GM19397 (cell line): ENCODE measurements around the gene KLHL6.

ENCODE experiments used
- ATAC-seq: cut with Tn5 transposase; IDR thresholded peaks from one replicate; pipeline ENCODE4 v1.9.1; 2021; ENCODE audit warnings: mild to moderate bottlenecking, moderate library complexity; ENCODE audit not compliant: unreplicated experiment

KLHL6 gene, protein sequence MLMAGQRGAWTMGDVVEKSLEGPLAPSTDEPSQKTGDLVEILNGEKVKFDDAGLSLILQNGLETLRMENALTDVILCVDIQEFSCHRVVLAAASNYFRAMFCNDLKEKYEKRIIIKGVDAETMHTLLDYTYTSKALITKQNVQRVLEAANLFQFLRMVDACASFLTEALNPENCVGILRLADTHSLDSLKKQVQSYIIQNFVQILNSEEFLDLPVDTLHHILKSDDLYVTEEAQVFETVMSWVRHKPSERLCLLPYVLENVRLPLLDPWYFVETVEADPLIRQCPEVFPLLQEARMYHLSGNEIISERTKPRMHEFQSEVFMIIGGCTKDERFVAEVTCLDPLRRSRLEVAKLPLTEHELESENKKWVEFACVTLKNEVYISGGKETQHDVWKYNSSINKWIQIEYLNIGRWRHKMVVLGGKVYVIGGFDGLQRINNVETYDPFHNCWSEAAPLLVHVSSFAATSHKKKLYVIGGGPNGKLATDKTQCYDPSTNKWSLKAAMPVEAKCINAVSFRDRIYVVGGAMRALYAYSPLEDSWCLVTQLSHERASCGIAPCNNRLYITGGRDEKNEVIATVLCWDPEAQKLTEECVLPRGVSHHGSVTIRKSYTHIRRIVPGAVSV

GRCh38 chr3:183555541-183556081, at the start of gene KLHL6:
Gene KLHL6 (minus strand): TSS chr3:183555706. CDS start chr3:183555653, 53 bp downstream.
- peak; percentile 83 for ATAC-seq

DNA sequence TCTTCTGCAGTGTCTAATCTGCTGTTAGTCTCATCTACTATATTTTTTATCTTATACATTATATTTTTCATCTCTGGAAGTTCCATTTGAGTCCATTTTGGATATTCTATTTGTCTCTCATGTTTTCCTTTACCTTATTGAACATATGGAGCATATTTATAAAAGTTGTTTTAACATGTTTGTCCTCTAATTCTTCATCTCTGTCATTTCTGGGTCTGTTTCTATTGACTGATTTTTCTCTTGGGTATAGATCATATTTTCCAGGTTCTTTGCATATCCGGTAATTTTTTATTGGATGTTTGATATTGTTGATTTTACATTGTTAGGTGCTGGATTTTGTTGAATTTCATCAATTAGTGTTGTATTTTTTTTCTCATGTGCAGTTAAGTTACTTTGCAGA, 42.5 kb upstream of the KLHL6 start:
- ATAC-seq, result no peak

- no peak for ATAC-seq
These were observed 39.1 kb upstream of the KLHL6 start for GRCh38 chr3:183594636-183595035.

- ATAC-seq, result no peak
These were observed 37.3 kb upstream of the KLHL6 start for GRCh38 chr3:183592821-183593220.

DNA sequence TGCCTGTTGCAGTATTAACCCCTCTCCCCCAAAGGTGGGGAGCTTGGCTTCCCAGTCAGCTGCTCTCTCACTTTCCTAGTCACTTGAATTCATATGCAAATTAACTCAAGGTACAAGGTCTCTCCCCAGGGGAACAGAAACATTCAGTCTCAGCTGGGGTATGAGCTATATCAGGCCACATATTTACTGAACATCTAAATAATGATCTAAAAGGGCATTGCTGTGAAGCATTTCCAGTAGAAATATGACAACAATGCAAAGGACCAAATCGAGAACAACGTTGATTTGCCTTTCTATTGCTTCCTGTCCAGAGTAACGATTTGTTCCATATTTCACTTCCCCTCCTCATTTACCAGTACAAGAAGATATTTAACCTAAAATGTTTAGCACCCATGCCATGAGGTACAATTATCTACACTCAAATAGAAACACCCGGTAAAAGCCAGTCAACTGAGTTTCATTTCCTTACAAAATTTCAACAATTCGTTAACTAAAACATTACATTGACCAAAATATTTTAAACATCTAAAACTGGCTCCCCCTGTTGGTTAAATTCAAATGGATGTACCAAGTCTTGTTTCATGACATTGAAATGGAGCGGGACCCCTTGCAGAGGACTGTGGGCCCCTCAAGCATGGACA, 36.5 kb upstream of the KLHL6 start:
- peak; percentile 89 for ATAC-seq

DNA sequence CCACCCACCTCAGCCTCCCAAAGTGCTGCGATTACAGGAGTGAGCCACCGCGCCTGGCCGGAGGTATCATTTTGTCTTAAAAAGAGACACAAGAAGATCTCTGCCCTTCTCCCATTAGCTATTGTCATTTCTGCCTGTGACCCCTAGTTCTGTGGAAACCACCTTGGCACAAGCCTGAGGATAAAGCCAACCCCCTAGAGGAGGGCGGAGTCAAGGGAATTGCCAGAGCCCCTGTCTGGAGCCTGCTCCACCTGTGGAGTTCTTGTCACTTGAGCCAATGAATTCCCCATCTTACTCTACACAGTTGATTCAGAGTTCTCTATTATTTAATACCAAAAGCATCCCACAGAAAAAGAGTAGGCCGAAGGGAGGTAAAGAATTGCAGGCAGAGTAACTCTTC, 34.9 kb upstream of the KLHL6 start:
- no peak for ATAC-seq

DNA sequence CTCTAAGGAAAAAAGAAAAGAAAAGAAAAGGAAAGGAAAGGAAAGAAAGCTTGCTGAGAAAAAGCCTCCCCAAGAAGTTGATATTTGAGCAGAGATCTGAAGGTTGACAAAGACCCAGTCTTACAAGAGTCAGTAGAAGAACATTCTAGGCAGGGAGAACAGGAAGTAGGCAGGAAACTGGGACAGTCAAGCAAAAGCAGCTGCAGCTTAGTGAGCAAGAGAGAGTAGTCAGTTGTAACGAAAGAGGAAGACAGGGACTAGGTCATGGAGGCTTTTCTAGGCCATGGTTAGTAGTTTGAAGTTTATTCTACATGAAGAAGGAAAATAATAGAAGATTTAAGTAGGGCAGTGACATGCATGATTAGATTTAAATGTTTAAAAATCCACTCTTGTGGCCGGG, 31.8 kb upstream of the KLHL6 start:
- ATAC-seq, result no peak

GRCh38 chr3:183586477-183586876, 31.0 kb upstream of the KLHL6 start:
- no peak for ATAC-seq

- no peak for ATAC-seq
These were observed 29.4 kb upstream of the KLHL6 start for GRCh38 chr3:183584914-183585280.

DNA sequence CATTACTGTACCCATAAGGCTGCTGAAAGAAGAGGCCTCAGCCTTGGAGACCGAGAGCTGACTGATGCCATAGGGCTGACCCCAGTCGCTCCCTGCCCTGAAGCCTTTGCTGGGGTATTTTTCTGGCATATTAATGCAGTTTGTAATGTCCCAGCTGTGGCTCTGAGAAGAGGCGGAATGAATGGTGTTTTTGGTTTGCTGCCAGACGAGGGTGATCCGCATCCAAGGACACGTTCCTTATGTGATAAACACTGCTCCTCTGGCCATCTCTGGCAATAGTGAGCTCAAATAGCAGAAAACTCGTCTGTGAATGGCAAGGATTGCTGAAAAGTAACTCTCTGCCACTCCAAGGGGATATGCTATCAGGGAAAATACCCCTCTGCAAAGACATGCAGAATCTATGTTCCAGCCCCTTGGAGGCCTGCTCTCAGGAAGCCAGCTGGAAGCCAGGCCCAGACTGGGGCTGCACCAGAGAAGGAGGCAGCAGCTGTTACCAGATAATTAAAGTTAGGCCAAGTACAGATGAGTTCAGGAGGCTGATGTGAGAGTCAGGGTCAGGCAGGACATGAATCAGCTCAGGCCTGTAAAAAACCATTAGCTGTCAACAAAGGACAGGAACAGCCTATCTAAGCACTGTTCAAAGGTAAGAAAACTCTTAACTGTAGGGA, 28.9 kb upstream of the KLHL6 start:
- ATAC-seq, result no peak

- ATAC-seq, result no peak
These were observed 28.1 kb upstream of the KLHL6 start for GRCh38 chr3:183583331-183584245.

- no peak for ATAC-seq
These were observed 26.7 kb upstream of the KLHL6 start for GRCh38 chr3:183582161-183582560.

DNA sequence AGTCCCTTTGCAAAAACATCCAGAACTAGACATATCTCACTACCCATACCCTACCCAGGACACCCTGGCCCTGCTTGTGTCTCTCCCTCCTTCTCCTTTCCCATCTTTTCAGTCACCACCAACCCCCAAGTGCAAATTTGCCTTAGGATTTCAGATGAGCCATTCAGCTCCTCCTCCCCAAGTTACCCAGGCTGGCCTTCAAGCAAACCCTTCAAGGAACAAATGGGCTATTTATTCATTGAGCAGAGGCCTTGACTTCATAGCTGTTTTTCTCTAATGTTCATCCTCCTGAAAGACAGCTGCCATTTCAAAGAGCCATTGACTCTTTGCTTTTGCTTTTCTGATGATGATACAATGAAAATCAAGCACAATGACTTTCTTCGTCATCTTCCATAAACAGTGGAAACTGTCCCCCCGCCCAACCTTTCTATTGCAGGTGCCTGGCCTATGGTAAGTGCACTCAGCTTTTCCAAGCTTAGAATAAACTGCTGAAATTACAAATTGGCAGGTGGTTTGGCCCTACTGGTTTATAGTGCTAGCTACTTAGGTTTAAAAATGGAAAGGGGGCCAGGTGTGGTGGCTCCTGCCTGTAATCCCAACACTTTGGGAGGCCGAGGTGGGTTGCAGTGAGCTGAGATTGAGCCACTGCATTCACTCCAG, 26.1 kb upstream of the KLHL6 start:
- ATAC-seq, result no peak

GRCh38 chr3:183579967-183580900, 24.7 kb upstream of the KLHL6 start:
- no peak for ATAC-seq

- ATAC-seq, result no peak
These were observed 22.7 kb upstream of the KLHL6 start for GRCh38 chr3:183578179-183578578.

GRCh38 chr3:183577346-183577745, 21.8 kb upstream of the KLHL6 start:
- no peak for ATAC-seq

- ATAC-seq, result no peak
These were observed 21.1 kb upstream of the KLHL6 start for GRCh38 chr3:183576487-183577107.

DNA sequence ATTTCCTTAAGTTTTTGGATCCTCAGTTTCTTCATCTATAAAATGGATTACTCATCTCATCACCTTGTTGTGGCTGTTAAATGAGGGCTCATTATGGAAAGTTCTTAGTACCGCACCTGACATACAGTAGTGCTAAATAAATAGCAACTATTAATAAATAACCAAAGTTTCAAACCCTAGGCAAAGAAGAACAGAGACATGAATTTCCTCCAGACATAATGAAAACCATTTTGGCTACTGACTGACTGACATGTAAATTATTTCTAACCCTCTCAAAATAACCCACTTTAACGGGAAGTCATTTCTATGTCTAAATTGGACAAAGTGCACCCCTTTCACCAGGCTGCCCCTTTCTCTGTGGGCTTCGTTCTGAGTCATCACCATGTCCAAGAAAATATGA, 17.4 kb upstream of the KLHL6 start:
- no peak for ATAC-seq
